NB4 (cell line): ENCODE results near the gene RNF25.

ENCODE experiments used
- CTCF ChIP-seq: IDR thresholded peaks from one replicate; pipeline ENCODE4 v1.5.1; 2012; ENCODE audit warnings: low read depth, low read length
- MAX ChIP-seq: IDR thresholded peaks from 2 replicates; pipeline ENCODE4 v1.6.1; 2011; ENCODE audit warnings: low read depth, low read length
- POLR2A ChIP-seq: IDR thresholded peaks from 2 replicates; pipeline ENCODE4 v1.6.1; 2011; ENCODE audit warnings: mild to moderate bottlenecking; ENCODE audit not compliant: insufficient read length; ENCODE audit errors: extremely low read depth

DNA sequence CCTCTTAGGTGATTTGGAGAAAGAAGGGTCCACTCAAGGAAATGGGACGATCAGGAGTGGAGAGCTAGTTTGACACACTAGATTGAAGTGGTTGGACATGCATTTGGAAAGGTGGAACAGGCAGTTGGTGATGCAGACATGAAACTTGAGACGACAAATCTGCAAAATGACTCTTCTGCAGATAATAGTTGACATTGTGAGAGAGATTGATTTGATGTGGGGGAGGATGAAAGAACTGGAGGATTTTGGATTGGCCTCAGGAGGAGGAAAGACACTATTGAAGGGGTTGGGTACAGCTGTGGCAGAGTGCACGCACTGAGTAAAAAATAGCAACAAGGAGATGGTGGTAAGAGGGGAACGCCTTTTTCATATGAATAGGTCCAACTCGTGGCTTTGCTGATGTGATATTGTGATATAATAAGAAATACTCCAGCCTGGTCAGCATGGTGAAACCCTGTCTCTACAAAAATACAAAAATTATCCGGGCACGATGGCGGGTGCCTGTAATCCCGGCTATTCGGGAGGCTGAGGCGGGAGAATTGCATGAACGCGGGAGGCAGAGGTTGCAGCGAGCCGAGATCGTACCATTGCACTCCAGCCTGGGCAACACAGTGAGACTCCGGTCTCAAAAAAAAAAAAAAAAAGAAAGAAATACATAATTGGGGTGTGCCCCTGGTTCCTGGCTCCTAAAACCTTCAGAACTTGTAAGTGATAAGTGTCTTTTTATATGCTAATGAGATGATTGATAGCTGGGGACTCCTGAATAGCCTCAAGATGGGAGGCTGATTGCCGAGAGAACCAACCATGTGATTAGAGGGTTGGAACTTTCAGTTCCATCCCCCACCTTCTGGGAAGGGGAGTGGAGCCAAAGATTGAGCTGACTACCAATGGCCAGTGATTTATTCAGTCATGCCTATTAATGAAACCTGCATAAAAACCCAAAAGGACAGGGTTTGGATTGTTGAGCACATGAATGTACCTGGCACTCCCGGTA lies 48.5 kb upstream of the RNF25 start:
- TF ChIP-seq CTCF (no peak), POLR2A (no peak), MAX (no peak)
